HEK293 (cell line): ENCODE data around the gene CDK6.

Experiments
- CTCF ChIA-PET: fragments of 350-600 bp; formaldehyde crosslinking; extraction: SDS; loops from one replicate; lab custom pipeline; 2021; ENCODE audit warnings: antibody characterized with exemption; lab: Yijun Ruan, JAX
- POLR2A ChIA-PET: fragments of 300-600 bp; formaldehyde crosslinking; extraction: SDS; loops from one replicate; lab custom pipeline; 2020; ENCODE audit warnings: antibody characterized with exemption, inconsistent platforms; lab: Yijun Ruan, JAX
- H3K27ac ChIP-seq: fragments of 200-500 bp; sonication (Bioruptor generic); 2 replicates; pipeline ENCODE4 v1.5.1; 2014; ENCODE audit warnings: low read depth, low read length, control low read depth, inconsistent platforms; ENCODE audit errors: extremely low read depth
- H3K36me3 ChIP-seq, 2 experiments: fragments of 200-500 bp in 1 of 2; sonication (Bioruptor generic) in 1 of 2; 1 replicate in 1 of 2; 2 replicates in 1 of 2; pipeline ENCODE4 v1.5.1; 2014 to 2017; ENCODE audit warnings: inconsistent platforms in 2 of 2, low read length in 2 of 2; ENCODE audit not compliant: control insufficient read depth in 2 of 2, insufficient read depth in 1 of 2
- H3K4me1 ChIP-seq: fragments of 200-500 bp; sonication (Bioruptor generic); 2 replicates; pipeline ENCODE4 v1.5.1; 2014; ENCODE audit warnings: mild to moderate bottlenecking, low read length, inconsistent platforms; ENCODE audit not compliant: control insufficient read depth, insufficient read depth
- H3K4me3 ChIP-seq: 2 replicates; pipeline ENCODE4 v1.5.1; 2011; ENCODE audit warnings: low read depth, mild to moderate bottlenecking, control low read depth, low read length, moderate library complexity
- H3K9me3 ChIP-seq: fragments of 200-500 bp; sonication (Bioruptor generic); 2 replicates; pipeline ENCODE4 v1.5.1; 2014; ENCODE audit warnings: low read depth, low read length, inconsistent platforms; ENCODE audit not compliant: control insufficient read depth, insufficient read depth
- GLIS1 ChIP-seq: fragments of 450-650 bp; formaldehyde crosslinking; IDR thresholded peaks from 2 replicates; pipeline ENCODE4 v1.5.1; 2016; ENCODE audit warnings: missing biosample characterization, missing genetic modification characterization
- KLF16 ChIP-seq: fragments of 450-650 bp; formaldehyde crosslinking; IDR thresholded peaks from 2 replicates; pipeline ENCODE4 v1.5.1; 2017; ENCODE audit warnings: missing biosample characterization, missing genetic modification characterization
- MYNN ChIP-seq: fragments of 450-650 bp; formaldehyde crosslinking; IDR thresholded peaks from 2 replicates; pipeline ENCODE4 v1.5.1; 2016; ENCODE audit warnings: missing biosample characterization, missing genetic modification characterization, borderline replicate concordance
- OVOL3 ChIP-seq: fragments of 450-650 bp; formaldehyde crosslinking; IDR thresholded peaks from 2 replicates; pipeline ENCODE4 v1.5.1; 2016; ENCODE audit warnings: missing biosample characterization, missing genetic modification characterization
- SCRT1 ChIP-seq: fragments of 450-650 bp; formaldehyde crosslinking; IDR thresholded peaks from 2 replicates; pipeline ENCODE4 v1.5.1; 2016; ENCODE audit warnings: missing biosample characterization, missing genetic modification characterization, borderline replicate concordance
- TCF7L2 ChIP-seq: IDR thresholded peaks from 2 replicates; pipeline ENCODE4 v1.6.1; 2011; ENCODE audit warnings: low read depth, mild to moderate bottlenecking, inconsistent platforms, low read length, moderate library complexity, borderline replicate concordance
- ZFP41 ChIP-seq: fragments of 450-650 bp; formaldehyde crosslinking; IDR thresholded peaks from 2 replicates; pipeline ENCODE4 v1.5.1; 2016; ENCODE audit warnings: missing biosample characterization, missing genetic modification characterization, borderline replicate concordance
- ZNF239 ChIP-seq: fragments of 450-650 bp; formaldehyde crosslinking; IDR thresholded peaks from 2 replicates; pipeline ENCODE4 v1.5.1; 2016; ENCODE audit warnings: missing biosample characterization, missing genetic modification characterization
- ZNF341 ChIP-seq: fragments of 450-650 bp; formaldehyde crosslinking; IDR thresholded peaks from 2 replicates; pipeline ENCODE4; 2016; ENCODE audit warnings: low read depth, missing biosample characterization, missing genetic modification characterization
- ZNF416 ChIP-seq: fragments of 450-650 bp; formaldehyde crosslinking; IDR thresholded peaks from 2 replicates; pipeline ENCODE4 v1.5.1; 2016; ENCODE audit warnings: missing biosample characterization, missing genetic modification characterization
- ZNF423 ChIP-seq: fragments of 450-650 bp; formaldehyde crosslinking; IDR thresholded peaks from 2 replicates; pipeline ENCODE4 v1.5.1; 2016; ENCODE audit warnings: missing biosample characterization, missing genetic modification characterization
- ZNF433 ChIP-seq: fragments of 450-650 bp; formaldehyde crosslinking; IDR thresholded peaks from 2 replicates; pipeline ENCODE4 v1.5.1; 2016; ENCODE audit warnings: missing biosample characterization, missing genetic modification characterization, low read depth
- ZNF521 ChIP-seq: fragments of 450-650 bp; formaldehyde crosslinking; IDR thresholded peaks from 2 replicates; pipeline ENCODE4 v1.5.1; 2017; ENCODE audit warnings: missing biosample characterization, mild to moderate bottlenecking, missing genetic modification characterization
- ZNF529 ChIP-seq: fragments of 450-650 bp; formaldehyde crosslinking; IDR thresholded peaks from 2 replicates; pipeline ENCODE4 v1.5.1; 2017; ENCODE audit warnings: missing genetic modification characterization, missing biosample characterization; ENCODE audit not compliant: insufficient replicate concordance
- ZNF530 ChIP-seq: fragments of 450-650 bp; formaldehyde crosslinking; IDR thresholded peaks from 2 replicates; pipeline ENCODE4 v1.5.1; 2016; ENCODE audit warnings: low read depth, missing biosample characterization, missing genetic modification characterization
- ZNF549 ChIP-seq: fragments of 450-650 bp; IDR thresholded peaks from 2 replicates; pipeline ENCODE4 v1.5.1; 2018; ENCODE audit warnings: missing biosample characterization, missing genetic modification characterization, mild to moderate bottlenecking, inconsistent platforms, moderate library complexity
- ZNF558 ChIP-seq: fragments of 450-650 bp; formaldehyde crosslinking; IDR thresholded peaks from 2 replicates; pipeline ENCODE4 v1.5.1; 2016; ENCODE audit warnings: missing biosample characterization, missing genetic modification characterization
- ZNF600 ChIP-seq: fragments of 450-650 bp; formaldehyde crosslinking; IDR thresholded peaks from 2 replicates; pipeline ENCODE4 v1.5.1; 2016; ENCODE audit warnings: missing biosample characterization, missing genetic modification characterization
- ZNF624 ChIP-seq: fragments of 450-650 bp; formaldehyde crosslinking; IDR thresholded peaks from 2 replicates; pipeline ENCODE4 v1.5.1; 2017; ENCODE audit warnings: missing biosample characterization, missing genetic modification characterization
- ZNF664 ChIP-seq: fragments of 450-650 bp; formaldehyde crosslinking; IDR thresholded peaks from 2 replicates; pipeline ENCODE4 v1.5.1; 2016; ENCODE audit warnings: missing biosample characterization, missing genetic modification characterization
- ZNF677 ChIP-seq: fragments of 450-650 bp; IDR thresholded peaks from 2 replicates; pipeline ENCODE4 v1.5.0; 2018; ENCODE audit warnings: missing biosample characterization, mild to moderate bottlenecking, missing genetic modification characterization, moderate library complexity
- ZNF830 ChIP-seq: fragments of 450-650 bp; IDR thresholded peaks from 2 replicates; pipeline ENCODE4 v1.5.0; 2018; ENCODE audit warnings: missing biosample characterization, missing genetic modification characterization, low read depth, mild to moderate bottlenecking, moderate library complexity
- TF ChIP-seq, protein P1 (sequence below): fragments of 450-650 bp; formaldehyde crosslinking; IDR thresholded peaks from 2 replicates; pipeline ENCODE4 v1.5.1; 2016; ENCODE audit warnings: missing biosample characterization, missing genetic modification characterization
- TF ChIP-seq, protein P2 (sequence below): fragments of 450-650 bp; formaldehyde crosslinking; IDR thresholded peaks from 2 replicates; pipeline ENCODE4 v1.5.1; 2016; ENCODE audit warnings: missing biosample characterization, missing genetic modification characterization
- TF ChIP-seq, protein P3 (sequence below): fragments of 450-650 bp; formaldehyde crosslinking; IDR thresholded peaks from 2 replicates; pipeline ENCODE4 v1.5.1; 2017; ENCODE audit warnings: missing biosample characterization, missing genetic modification characterization
- TF ChIP-seq, protein P4 (sequence below): fragments of 450-650 bp; formaldehyde crosslinking; IDR thresholded peaks from 2 replicates; pipeline ENCODE4 v1.5.1; 2016; ENCODE audit warnings: missing biosample characterization, missing genetic modification characterization, low read depth
- TF ChIP-seq, protein P5 (sequence below): fragments of 450-650 bp; formaldehyde crosslinking; IDR thresholded peaks from 2 replicates; pipeline ENCODE4 v1.5.1; 2017; ENCODE audit warnings: missing biosample characterization, mild to moderate bottlenecking, missing genetic modification characterization, moderate library complexity

Gene CDK6

DNA sequence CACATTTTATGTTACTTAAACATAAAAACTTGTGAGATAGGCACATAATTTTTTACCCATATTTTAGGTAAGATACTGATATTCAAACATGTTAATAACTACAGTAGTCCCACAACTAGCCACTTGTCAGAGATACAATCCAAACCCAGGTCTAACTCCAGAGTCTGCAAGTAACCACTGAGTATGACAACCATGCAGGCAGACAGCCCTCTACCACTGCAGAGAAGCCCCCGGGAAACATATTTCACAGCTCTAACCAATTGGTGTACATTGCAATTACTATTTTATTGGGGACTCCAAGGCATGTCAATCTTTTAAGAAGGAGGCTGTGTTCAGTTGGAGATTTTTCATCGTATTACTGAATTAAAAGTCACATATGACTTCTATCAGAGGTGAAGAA is 139.0 kb downstream of the CDK6 start:
- H3K4me3 ChIP-seq = no peak overlapping the region
- CTCF ChIA-PET = interaction anchor here (0.5 to 2.0 kb wide), 4 partner anchors 76 to 135 kb away, joined by 3 to 7 read pairs (median 5); no protein-coding TSS in a partner anchor
- peaks cover 3% of the 10 kb centered on the region; the same call in 1 of the 2 replicates for H3K4me1 ChIP-seq
- TF ChIP-seq, protein P1, sequence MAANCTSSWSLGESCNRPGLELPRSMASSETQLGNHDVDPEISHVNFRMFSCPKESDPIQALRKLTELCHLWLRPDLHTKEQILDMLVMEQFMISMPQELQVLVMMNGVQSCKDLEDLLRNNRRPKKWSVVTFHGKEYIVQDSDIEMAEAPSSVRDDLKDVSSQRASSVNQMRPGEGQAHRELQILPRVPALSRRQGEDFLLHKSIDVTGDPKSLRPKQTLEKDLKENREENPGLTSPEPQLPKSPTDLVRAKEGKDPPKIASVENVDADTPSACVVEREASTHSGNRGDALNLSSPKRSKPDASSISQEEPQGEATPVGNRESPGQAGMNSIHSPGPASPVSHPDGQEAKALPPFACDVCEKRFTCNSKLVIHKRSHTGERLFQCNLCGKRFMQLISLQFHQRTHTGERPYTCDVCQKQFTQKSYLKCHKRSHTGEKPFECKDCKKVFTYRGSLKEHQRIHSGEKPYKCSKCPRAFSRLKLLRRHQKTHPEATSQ (tag by site-specific recombination) = no peak
- TF ChIP-seq ZNF624 (tag by site-specific recombination) (no peak), ZNF529 (tag by site-specific recombination) (no peak), ZNF341 (tag by site-specific recombination) (no peak), SCRT1 (no peak), ZNF677 (tag by site-specific recombination) (no peak), ZFP41 (tag by site-specific recombination) (no peak)
- TF ChIP-seq, protein P2, sequence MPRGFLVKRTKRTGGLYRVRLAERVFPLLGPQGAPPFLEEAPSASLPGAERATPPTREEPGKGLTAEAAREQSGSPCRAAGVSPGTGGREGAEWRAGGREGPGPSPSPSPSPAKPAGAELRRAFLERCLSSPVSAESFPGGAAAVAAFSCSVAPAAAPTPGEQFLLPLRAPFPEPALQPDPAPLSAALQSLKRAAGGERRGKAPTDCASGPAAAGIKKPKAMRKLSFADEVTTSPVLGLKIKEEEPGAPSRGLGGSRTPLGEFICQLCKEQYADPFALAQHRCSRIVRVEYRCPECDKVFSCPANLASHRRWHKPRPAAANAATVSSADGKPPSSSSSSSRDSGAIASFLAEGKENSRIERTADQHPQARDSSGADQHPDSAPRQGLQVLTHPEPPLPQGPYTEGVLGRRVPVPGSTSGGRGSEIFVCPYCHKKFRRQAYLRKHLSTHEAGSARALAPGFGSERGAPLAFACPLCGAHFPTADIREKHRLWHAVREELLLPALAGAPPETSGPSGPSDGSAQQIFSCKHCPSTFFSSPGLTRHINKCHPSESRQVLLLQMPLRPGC (tag by site-specific recombination) = no peak
- TF ChIP-seq, protein P3, sequence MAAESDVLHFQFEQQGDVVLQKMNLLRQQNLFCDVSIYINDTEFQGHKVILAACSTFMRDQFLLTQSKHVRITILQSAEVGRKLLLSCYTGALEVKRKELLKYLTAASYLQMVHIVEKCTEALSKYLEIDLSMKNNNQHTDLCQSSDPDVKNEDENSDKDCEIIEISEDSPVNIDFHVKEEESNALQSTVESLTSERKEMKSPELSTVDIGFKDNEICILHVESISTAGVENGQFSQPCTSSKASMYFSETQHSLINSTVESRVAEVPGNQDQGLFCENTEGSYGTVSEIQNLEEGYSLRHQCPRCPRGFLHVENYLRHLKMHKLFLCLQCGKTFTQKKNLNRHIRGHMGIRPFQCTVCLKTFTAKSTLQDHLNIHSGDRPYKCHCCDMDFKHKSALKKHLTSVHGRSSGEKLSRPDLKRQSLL (tag by site-specific recombination) = no peak
- no peaks in the 10 kb centered on the region for H3K9me3 ChIP-seq
- POLR2A ChIA-PET = no interaction called here
- H3K36me3 ChIP-seq = no peaks in the 10 kb centered on the region
- H3K27ac ChIP-seq = no peak overlapping the region

DNA sequence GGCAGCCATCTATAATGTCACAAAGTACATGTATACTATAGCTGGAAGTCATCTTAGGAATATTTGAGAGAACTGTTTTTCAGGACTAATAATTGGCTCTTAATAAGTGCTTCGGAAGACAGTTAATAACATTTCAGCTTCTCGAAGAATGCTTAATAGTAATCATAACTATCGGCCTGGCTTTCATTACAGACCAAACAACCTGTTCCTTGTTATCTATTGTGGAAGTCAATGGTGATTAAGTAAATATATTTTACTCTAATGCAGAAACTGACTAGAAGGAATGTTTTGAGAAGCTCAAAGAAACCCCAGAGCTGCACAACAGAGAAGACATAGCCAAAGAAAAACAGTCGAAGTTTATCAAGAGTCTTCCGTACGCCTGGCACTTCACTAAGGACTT is 139.4 kb downstream of the CDK6 start:
- ChIA-PET CTCF (interaction anchor here (0.5 to 2.3 kb wide), 3 partner anchors 121 to 160 kb away, joined by 3 to 11 read pairs (median 3); no protein-coding TSS in a partner anchor), POLR2A (no interaction called here)
- H3K27ac ChIP-seq = no peak overlapping the region

More for the DNA sequence above, 139.4 kb downstream of the CDK6 start:
- no peaks in the 10 kb centered on the region for H3K36me3 ChIP-seq
- peaks cover 3% of the 10 kb centered on the region; the same call in 1 of the 2 replicates for H3K4me1 ChIP-seq
- TF ChIP-seq TCF7L2 = no peak
- TF ChIP-seq, protein P4, sequence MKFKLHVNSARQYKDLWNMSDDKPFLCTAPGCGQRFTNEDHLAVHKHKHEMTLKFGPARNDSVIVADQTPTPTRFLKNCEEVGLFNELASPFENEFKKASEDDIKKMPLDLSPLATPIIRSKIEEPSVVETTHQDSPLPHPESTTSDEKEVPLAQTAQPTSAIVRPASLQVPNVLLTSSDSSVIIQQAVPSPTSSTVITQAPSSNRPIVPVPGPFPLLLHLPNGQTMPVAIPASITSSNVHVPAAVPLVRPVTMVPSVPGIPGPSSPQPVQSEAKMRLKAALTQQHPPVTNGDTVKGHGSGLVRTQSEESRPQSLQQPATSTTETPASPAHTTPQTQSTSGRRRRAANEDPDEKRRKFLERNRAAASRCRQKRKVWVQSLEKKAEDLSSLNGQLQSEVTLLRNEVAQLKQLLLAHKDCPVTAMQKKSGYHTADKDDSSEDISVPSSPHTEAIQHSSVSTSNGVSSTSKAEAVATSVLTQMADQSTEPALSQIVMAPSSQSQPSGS (tag by site-specific recombination) = no peak
- no peak for TF ChIP-seq ZNF433 (tag by site-specific recombination)
- TF ChIP-seq ZNF416 (tag by site-specific recombination) = no peak
- no peak for TF ChIP-seq OVOL3 (tag by site-specific recombination)
- no peak for TF ChIP-seq ZNF530 (tag by site-specific recombination)
- no peak for TF ChIP-seq ZNF664
- TF ChIP-seq ZNF423 (tag by site-specific recombination) = no peak
- TF ChIP-seq MYNN (tag by site-specific recombination) = no peak
- TF ChIP-seq ZNF521 (tag by site-specific recombination) = no peak
- TF ChIP-seq ZNF549 (tag by site-specific recombination) = no peak
- no peak for TF ChIP-seq ZNF830 (tag by site-specific recombination)
- no peak for TF ChIP-seq ZNF239 (tag by site-specific recombination)
- no peak for TF ChIP-seq ZNF600
- no peak for TF ChIP-seq KLF16
- TF ChIP-seq GLIS1 (tag by site-specific recombination) = no peak
- TF ChIP-seq ZNF558 = no peak
- TF ChIP-seq, protein P5, sequence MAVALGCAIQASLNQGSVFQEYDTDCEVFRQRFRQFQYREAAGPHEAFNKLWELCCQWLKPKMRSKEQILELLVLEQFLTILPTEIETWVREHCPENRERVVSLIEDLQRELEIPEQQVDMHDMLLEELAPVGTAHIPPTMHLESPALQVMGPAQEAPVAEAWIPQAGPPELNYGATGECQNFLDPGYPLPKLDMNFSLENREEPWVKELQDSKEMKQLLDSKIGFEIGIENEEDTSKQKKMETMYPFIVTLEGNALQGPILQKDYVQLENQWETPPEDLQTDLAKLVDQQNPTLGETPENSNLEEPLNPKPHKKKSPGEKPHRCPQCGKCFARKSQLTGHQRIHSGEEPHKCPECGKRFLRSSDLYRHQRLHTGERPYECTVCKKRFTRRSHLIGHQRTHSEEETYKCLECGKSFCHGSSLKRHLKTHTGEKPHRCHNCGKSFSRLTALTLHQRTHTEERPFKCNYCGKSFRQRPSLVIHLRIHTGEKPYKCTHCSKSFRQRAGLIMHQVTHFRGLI (tag by site-specific recombination) = no peak
- H3K9me3 ChIP-seq = no peaks in the 10 kb centered on the region
- H3K4me3 ChIP-seq = no peak overlapping the region
